GM03348 (cell line): ENCODE results near the gene TIAM1.

ENCODE experiments used
- DNase-seq: peaks from one replicate; pipeline ENCODE4 v3.0.0; 2012; ENCODE audit warnings: low spot score

TIAM1 gene

GRCh38 chr21:31332525-31332924, 11.5 kb downstream of the TIAM1 start:
- no peak for DNase-seq

- DNase-seq = no peak
Observed at GRCh38 chr21:31331231-31331630, 12.8 kb downstream of the TIAM1 start.

- no peak for DNase-seq
Observed at GRCh38 chr21:31330144-31330483, 13.9 kb downstream of the TIAM1 start.

- DNase-seq = no peak
Observed at GRCh38 chr21:31329456-31330143, 14.5 kb downstream of the TIAM1 start.

DNA sequence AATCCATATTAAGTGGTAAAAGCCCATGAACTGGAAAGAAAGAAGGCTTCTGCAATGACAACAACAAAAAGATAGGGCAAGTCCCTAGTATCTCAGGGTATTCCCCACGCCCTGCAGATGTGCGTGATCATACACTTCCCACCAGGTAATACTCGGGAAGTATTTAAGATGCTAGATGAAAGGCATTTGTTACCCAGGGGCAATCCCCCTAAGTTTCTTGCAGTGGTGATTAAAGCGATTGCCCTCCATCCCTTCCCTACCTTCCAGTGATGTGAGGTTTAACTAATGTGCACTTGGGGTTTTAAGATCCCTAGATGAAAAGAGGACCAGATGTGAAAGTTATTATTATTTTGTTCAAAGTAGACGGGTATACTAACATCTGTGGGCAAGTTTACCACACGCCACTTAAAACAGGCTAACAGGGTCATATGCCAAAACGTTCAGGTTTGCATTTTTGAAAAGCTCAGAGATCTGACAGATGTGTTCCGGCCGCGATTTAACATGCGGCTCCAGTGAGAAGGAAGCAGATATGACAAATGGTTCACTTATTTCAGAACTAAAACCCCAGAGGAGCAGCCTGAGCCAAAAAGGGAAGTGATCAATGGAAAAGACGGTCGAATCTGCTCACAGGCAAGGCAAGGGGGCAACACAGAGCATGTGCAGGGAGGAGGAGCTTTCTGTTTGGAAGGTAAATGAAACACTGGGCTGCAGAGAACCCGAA, 17.4 kb downstream of the TIAM1 start:
- DNase-seq = peak; percentile 65

DNA sequence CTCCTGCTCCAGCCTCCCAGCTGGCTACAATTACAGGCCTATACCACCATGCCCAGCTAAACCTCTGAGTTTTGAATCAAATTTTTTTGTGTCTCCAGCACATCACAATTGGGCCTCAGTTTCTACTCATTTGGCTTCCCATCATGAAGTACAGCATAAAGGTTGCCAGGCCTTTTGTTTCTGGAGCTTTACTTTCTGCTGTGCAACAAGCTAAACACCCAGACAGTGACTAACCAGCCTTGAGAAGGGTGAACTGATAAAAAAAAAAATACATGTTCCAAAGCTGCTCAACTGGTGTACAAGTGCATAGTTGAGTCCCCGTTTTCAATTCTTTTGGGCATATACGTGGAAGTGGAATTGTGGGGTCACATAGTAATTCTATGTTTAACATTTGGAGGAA, 25.1 kb downstream of the TIAM1 start:
- DNase-seq = no peak

- DNase-seq = no peak
Observed at GRCh38 chr21:31317688-31318087, 26.4 kb downstream of the TIAM1 start.

DNA sequence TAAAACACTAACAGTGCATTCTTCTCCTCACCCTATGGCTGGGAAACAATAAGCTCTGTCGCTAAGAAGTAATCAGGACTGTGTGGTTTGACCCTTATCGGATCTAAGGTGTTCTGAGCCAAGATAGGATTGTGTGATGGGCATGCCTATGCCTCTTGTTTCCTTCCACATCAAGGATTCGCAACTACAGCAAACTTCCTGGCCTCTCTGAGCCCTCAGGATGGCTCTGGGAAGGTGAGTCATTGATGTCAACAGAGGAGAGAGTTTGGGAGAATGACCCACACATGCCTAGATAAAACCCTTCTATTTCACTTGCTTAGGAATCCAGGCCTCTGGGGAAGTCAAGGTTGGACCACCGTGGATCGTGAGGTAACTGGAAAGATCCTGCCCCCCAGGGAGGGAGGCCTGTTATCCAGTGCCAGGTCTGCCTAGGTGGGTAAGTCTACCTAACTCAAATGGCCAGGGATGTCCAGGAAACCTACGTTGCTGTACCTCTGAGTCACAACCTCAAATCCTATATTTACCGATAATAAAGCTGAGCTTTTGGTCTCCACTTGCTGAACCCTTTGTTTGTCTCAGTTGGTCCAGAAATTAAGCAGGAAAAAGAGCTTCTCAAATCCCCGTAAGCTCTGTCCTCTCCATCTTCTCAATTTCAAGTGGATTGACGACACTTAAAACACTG, 27.4 kb downstream of the TIAM1 start:
- DNase-seq = no peak

DNA sequence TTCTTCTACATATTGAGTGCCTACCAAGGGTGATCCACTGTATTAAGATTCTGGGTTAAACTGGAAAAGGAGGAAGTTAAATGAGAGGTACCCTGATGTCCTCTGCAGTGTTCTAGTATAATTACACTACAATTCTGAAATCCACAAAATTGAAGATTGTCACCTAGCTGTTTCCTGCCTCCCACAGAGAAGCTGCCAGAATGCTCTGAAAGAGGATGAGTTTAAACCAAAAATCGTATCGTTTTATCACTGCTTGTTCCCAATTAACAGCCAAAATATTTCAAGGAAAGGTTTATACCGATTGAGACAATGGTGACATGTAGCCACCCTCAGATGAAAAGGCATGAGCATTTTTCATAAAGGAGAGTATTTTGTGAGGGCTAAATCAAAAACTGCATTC, 28.0 kb downstream of the TIAM1 start:
- no peak for DNase-seq

GRCh38 chr21:31310750-31311149, 33.3 kb downstream of the TIAM1 start:
- no peak for DNase-seq

DNA sequence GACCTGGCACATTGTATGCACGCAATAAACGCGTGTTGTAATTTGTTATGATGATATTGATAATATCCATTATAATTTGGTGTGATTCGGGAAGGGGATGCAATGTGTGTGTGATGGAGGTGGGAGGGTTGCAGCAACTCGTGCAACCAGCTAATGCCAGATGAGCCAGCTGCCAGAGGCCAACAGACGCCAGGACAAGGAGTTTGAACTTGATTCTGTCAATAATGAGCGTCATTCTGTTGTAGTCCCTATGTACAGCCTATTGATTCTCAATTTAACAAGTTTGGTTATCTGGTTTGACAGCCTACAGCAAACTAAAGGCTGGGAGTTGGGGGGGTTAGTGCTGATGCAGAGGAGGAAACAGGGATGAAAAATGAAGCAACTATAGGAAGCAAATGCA, 35.5 kb downstream of the TIAM1 start:
- DNase-seq = no peak

DNA sequence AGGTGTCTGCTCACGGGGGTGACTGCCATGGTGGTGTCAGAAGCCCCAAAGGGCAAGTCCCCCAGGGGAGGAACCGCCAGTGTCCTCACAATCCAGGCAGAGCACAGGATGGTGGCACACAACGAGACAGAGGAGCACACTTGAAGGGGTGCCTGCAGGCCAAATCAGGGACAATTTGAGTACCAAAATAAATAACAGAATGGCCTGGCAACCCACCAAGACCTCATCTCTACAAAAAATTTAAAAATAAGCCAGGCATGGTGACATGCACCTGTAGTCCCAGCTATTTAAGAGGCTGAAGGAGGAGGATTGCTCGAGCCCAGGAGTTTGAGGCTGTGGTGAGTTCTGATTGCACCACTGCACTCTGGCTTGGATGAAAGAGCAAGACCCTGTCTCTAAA, 38.2 kb downstream of the TIAM1 start:
- DNase-seq = no peak

DNA sequence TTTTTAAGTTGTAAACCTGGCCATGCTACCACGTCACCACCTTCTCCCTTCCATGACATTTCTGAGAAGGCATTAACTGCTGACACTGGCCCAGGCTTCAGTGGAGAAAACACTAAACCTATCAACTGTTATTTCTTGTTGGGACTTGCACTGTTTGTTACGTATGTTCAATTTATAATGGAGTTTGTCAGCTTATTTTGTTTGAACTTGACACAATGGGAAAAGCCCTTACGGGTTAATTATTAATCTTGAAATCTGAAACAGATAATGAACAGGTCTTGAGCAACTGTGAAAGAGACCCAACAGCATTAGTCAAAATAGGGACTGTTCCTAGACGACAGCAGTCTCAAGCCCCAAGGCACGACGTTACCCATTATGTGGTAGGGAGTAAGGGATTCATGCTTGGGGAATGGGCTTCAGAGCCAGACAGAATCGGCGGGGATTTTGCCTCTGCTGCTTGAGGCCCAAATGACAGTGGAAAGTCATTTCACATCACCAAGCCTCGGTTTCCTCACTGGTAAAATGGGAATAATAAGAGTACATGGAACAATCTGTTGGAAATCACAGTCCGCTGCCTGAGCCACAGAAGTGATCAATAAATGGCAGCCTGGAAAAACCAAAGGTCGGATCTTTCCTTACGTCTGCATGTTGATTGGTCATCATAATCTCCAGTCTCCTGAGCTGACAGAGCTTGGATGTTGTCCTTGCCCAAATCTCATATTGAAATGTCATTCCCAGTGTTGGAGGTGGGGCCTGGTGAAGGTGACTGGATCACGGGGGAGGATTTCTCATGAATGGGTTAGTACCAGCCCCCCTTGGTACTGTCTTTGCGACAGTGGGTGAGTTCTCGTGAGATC, 44.5 kb downstream of the TIAM1 start:
- no peak for DNase-seq

DNA sequence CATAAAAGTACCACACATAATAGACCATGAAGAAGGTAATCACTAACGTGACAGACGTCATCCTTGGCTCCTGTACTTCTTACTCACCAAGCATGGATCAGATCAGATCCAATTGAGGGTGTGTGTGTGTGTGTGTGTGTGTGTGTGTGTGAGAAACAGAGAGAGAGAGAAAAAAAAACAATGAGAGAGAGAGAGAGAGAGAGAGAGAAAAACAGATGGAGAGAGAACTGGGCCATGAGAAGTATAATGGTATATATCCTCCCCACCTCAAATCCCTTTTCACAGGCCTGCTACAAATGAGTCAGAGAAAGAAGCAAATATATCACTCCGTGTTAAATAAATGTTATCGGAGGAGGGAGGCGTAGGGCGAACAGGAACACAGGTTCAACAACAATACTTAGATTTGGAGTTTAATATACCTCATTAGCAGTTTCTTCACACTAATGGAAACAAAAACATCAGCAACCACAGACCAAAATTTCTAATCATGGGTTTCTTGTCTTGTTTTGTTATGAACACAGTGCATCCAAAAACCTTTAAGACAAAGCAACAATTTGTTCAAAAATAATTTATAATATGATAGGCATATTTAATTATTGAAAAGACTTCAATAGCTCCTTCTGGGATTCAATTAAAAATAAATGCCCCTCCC, 45.3 kb downstream of the TIAM1 start:
- no peak for DNase-seq

DNA sequence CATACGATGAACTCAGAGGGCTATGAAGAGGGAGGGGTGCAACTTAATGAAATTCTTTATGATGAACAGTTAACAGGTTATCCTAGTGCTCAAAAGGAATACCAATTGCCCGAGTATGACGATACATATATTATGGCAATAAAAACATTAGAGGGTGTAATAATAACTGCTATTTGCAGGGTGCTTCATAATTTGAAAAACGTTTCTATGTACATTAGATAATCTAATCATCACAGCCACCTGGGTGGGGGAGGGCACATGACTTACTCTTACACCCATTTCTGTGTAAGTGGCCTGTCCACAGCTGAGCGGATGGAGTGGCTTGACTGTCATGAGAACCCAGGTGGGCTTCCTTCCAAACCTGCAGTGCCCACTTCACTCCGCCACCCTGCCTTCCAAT, 46.3 kb downstream of the TIAM1 start:
- DNase-seq = no peak

GRCh38 chr21:31295676-31296075, 48.4 kb downstream of the TIAM1 start:
- DNase-seq = no peak

DNA sequence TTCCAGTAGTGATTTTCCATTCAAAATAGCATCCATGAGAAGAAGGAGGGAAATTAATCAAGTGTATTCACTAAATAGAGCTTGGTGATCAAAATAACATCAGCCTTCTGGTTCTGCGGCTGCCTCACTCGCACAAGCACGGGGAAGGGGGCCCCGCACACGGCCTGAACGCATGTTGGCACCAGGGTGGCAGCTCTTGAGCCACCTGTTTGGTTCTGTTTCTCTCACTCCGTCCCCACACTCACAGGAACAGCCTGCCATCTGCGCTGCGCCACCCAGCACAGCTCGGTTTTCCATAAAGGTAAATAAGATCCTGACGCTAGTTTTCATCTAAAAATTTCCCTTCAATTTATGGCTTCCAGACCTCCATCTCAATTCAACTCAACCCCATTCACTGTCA, 49.4 kb downstream of the TIAM1 start:
- DNase-seq = no peak

- DNase-seq = peak; percentile 89
Observed at GRCh38 chr21:31293986-31294385, 50.1 kb downstream of the TIAM1 start.

DNA sequence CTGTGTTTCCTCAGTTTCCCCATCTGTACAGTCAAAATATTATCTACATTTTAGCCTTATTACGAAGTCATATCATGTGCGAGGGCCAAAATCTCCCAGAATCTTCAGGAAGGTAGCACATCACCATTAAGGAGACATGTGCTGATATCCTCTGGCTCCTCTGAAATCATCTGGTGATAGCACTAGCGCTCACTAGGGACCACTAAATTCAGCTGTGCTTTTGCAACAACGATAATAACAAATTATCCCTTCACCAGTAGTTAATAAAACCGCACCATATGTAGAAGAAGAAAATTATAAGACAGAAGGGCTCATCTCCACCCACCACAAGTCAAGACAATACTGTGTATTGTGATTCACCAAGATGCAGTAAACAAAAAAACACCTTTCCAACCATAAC, 53.3 kb downstream of the TIAM1 start:
- no peak for DNase-seq

DNA sequence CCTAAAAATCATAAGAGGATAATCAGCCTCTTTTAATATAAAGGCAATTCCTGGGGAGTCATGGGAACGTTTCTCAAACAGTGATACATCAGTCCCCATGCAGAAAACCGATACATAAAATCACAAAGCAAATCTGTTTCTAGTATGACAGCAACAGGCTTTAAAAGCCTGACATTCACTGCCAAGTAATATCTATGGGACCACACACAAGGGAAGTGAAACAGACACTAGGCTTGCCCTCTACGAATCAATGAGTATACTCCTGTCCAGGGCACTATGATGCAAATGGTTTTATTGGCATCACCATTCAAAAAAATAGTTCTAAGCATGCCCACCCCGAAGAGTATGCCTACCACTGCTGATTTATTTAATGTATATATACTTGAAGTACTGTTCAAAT, 54.4 kb downstream of the TIAM1 start:
- DNase-seq = no peak

- no peak for DNase-seq
Observed at GRCh38 chr21:31288191-31288590, 55.9 kb downstream of the TIAM1 start.

GRCh38 chr21:31287201-31287600, 56.9 kb downstream of the TIAM1 start:
- DNase-seq = no peak
